NT2/D1 (cell line): ENCODE data around the gene EIF4E3.

Experiments used
- SUZ12 ChIP-seq: IDR thresholded peaks from 2 replicates; pipeline ENCODE4 v1.6.1; 2011; ENCODE audit not compliant: insufficient read length, insufficient read depth; ENCODE audit errors: extremely low read depth
- YY1 ChIP-seq: IDR thresholded peaks from 2 replicates; pipeline ENCODE4 v1.6.1; 2011; ENCODE audit not compliant: insufficient read length, insufficient read depth
- ZNF274 ChIP-seq: IDR thresholded peaks from 2 replicates; pipeline ENCODE4 v1.6.1; 2011; ENCODE audit warnings: mild to moderate bottlenecking, low read depth, low read length

DNA sequence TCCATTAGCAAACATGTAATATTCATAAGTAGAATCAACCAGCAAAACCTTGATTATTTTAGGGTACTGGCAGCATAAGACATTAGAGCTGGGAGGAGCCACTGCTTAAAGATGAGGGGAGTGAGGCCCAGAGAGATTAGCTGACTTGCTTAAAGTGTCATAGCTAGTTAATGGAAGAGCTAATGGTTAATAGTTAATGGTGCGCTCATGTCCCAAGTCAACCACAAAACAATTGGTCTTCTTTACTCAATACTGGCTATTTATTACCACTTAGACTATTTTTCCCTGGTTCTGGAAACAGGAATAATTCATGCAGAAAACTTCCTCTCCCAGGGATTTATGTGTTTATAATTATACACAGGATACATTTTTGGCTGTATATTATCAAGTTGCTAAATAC, 33.1 kb downstream of the EIF4E3 start:
- no peak for TF ChIP-seq YY1
- no peak for TF ChIP-seq ZNF274
- no peak for TF ChIP-seq SUZ12
